MG63 (cell line): ENCODE data around the gene COL21A1. TPM values are rescaled to one million over a fixed set of nuclear protein-coding genes. Genes with fewer than 3 reads are reported as not detected.

Source experiments
- DNase-seq: peaks from one replicate; pipeline ENCODE4 v3.0.0-alpha.2; 2020
- H3K27me3 ChIP-seq: fragments of 250-450 bp; sonication (Bioruptor Pico); 2 replicates; pipeline ENCODE4 v1.5.1; 2020; ENCODE audit warnings: mild to moderate bottlenecking, moderate library complexity
- H3K36me3 ChIP-seq: fragments of 250-450 bp; sonication (Bioruptor Pico); 2 replicates; pipeline ENCODE4 v1.5.1; 2020; ENCODE audit warnings: mild to moderate bottlenecking, moderate library complexity
- H3K4me3 ChIP-seq: fragments of 250-450 bp; sonication (Bioruptor Pico); 2 replicates; pipeline ENCODE4 v1.5.1; 2020; ENCODE audit warnings: mild to moderate bottlenecking, moderate library complexity
- H3K9me3 ChIP-seq: fragments of 250-450 bp; sonication (Bioruptor Pico); 2 replicates; pipeline ENCODE4 v1.5.1; 2020; ENCODE audit warnings: mild to moderate bottlenecking, moderate library complexity
- total RNA-seq: library from RNA; depleted of rRNA; stranded (reverse); fragments of >200 nt; shearing (Covaris generic); gene quantifications from 2 replicates; pipeline ENCODE4 v1.2.3, GENCODE V29; 2014; ENCODE audit warnings: low replicate concordance

Gene COL21A1
- total RNA-seq, 1 experiment from 2014 or later = not detected

GRCh38 chr6:56104591-56104990 is 142.8 kb downstream of the COL21A1 start:
- Histone ChIP-seq H3K27me3 (no peaks in the 10 kb centered on the region), H3K9me3 (no peaks in the 10 kb centered on the region; the same call in 1 of the 2 replicates), H3K36me3 (no peaks in the 10 kb centered on the region), H3K4me3 (no peak overlapping the region)
- no peak for DNase-seq

- no peak for DNase-seq
- Histone ChIP-seq H3K4me3 (no peak overlapping the region), H3K36me3 (no peaks in the 10 kb centered on the region), H3K9me3 (no peaks in the 10 kb centered on the region; the same call in 1 of the 2 replicates), H3K27me3 (no peaks in the 10 kb centered on the region)
Measured at GRCh38 chr6:56102216-56102615, 145.2 kb downstream of the COL21A1 start.

- H3K9me3 ChIP-seq = no peaks in the 10 kb centered on the region; the same call in 1 of the 2 replicates
- no peaks in the 10 kb centered on the region for H3K36me3 ChIP-seq
- H3K4me3 ChIP-seq = no peak overlapping the region
- no peaks in the 10 kb centered on the region for H3K27me3 ChIP-seq
- DNase-seq = peak; percentile 48
Measured at GRCh38 chr6:56101141-56101553, 146.2 kb downstream of the COL21A1 start.

- H3K36me3 ChIP-seq = no peaks in the 10 kb centered on the region
- H3K9me3 ChIP-seq = no peaks in the 10 kb centered on the region
- no peak for DNase-seq
- H3K4me3 ChIP-seq = no peak overlapping the region
- H3K27me3 ChIP-seq = no peaks in the 10 kb centered on the region
Measured at GRCh38 chr6:56096946-56097621, 150.3 kb downstream of the COL21A1 start.

- no peak for DNase-seq
Measured at GRCh38 chr6:56096541-56096940, 150.8 kb downstream of the COL21A1 start.

GRCh38 chr6:56093776-56094175 is 153.6 kb downstream of the COL21A1 start:
- H3K27me3 ChIP-seq = no peaks in the 10 kb centered on the region
- no peaks in the 10 kb centered on the region for H3K36me3 ChIP-seq
- no peak for DNase-seq
- no peak overlapping the region for H3K4me3 ChIP-seq
- no peaks in the 10 kb centered on the region for H3K9me3 ChIP-seq

More at GRCh38 chr6:56096541-56096940, 150.8 kb downstream of the COL21A1 start:
- Histone ChIP-seq H3K27me3 (no peaks in the 10 kb centered on the region), H3K4me3 (no peak overlapping the region), H3K9me3 (no peaks in the 10 kb centered on the region), H3K36me3 (no peaks in the 10 kb centered on the region)

GRCh38 chr6:56091159-56091869 is 156.1 kb downstream of the COL21A1 start:
- no peaks in the 10 kb centered on the region for H3K9me3 ChIP-seq
- no peaks in the 10 kb centered on the region for H3K27me3 ChIP-seq
- no peaks in the 10 kb centered on the region for H3K36me3 ChIP-seq
- no peak for DNase-seq
- H3K4me3 ChIP-seq = no peak overlapping the region

GRCh38 chr6:56088641-56089040 is 158.7 kb downstream of the COL21A1 start:
- H3K27me3 ChIP-seq = no peaks in the 10 kb centered on the region
- H3K36me3 ChIP-seq = no peaks in the 10 kb centered on the region
- no peaks in the 10 kb centered on the region for H3K9me3 ChIP-seq
- no peak overlapping the region for H3K4me3 ChIP-seq
- DNase-seq = no peak

GRCh38 chr6:56087421-56087820 is 160.0 kb downstream of the COL21A1 start:
- Histone ChIP-seq H3K9me3 (no peaks in the 10 kb centered on the region), H3K27me3 (no peaks in the 10 kb centered on the region), H3K4me3 (no peak overlapping the region), H3K36me3 (no peaks in the 10 kb centered on the region)
- DNase-seq = no peak

- H3K27me3 ChIP-seq = no peaks in the 10 kb centered on the region
- no peak for DNase-seq
- peaks cover 3% of the 10 kb centered on the region; the same call in 1 of the 2 replicates for H3K9me3 ChIP-seq
Measured at GRCh38 chr6:56079751-56080540, 167.4 kb downstream of the COL21A1 start.

GRCh38 chr6:56076033-56076432 is 171.3 kb downstream of the COL21A1 start:
- no peaks in the 10 kb centered on the region for H3K27me3 ChIP-seq
- no peak for DNase-seq
- H3K36me3 ChIP-seq = no peaks in the 10 kb centered on the region

More at GRCh38 chr6:56079751-56080540, 167.4 kb downstream of the COL21A1 start:
- Histone ChIP-seq H3K36me3 (no peaks in the 10 kb centered on the region), H3K4me3 (no peak overlapping the region)

GRCh38 chr6:56073761-56074160 is 173.6 kb downstream of the COL21A1 start:
- no peaks in the 10 kb centered on the region for H3K36me3 ChIP-seq
- no peak overlapping the region for H3K4me3 ChIP-seq
- no peaks in the 10 kb centered on the region for H3K27me3 ChIP-seq
- H3K9me3 ChIP-seq = peaks cover 3% of the 10 kb centered on the region; the same call in 1 of the 2 replicates
- no peak for DNase-seq

More at GRCh38 chr6:56076033-56076432, 171.3 kb downstream of the COL21A1 start:
- Histone ChIP-seq H3K9me3 (peaks cover 3% of the 10 kb centered on the region; the same call in 1 of the 2 replicates), H3K4me3 (no peak overlapping the region)

GRCh38 chr6:56073315-56073714 is 174.1 kb downstream of the COL21A1 start:
- Histone ChIP-seq H3K36me3 (no peaks in the 10 kb centered on the region), H3K9me3 (peaks cover 3% of the 10 kb centered on the region; the same call in 1 of the 2 replicates), H3K4me3 (no peak overlapping the region), H3K27me3 (no peaks in the 10 kb centered on the region)
- no peak for DNase-seq

- no peak for DNase-seq
- peaks cover 3% of the 10 kb centered on the region; the same call in 1 of the 2 replicates for H3K9me3 ChIP-seq
- no peaks in the 10 kb centered on the region for H3K36me3 ChIP-seq
Measured at GRCh38 chr6:56072856-56073255, 174.5 kb downstream of the COL21A1 start.

GRCh38 chr6:56065408-56065807 is 182.0 kb downstream of the COL21A1 start:
- no peaks in the 10 kb centered on the region for H3K36me3 ChIP-seq
- H3K4me3 ChIP-seq = no peak overlapping the region
- no peaks in the 10 kb centered on the region for H3K9me3 ChIP-seq
- no peaks in the 10 kb centered on the region for H3K27me3 ChIP-seq
- DNase-seq = no peak

More at GRCh38 chr6:56072856-56073255, 174.5 kb downstream of the COL21A1 start:
- Histone ChIP-seq H3K4me3 (no peak overlapping the region), H3K27me3 (no peaks in the 10 kb centered on the region)

GRCh38 chr6:56062836-56063235 is 184.5 kb downstream of the COL21A1 start:
- Histone ChIP-seq H3K27me3 (no peaks in the 10 kb centered on the region), H3K36me3 (no peaks in the 10 kb centered on the region), H3K4me3 (no peak overlapping the region), H3K9me3 (no peaks in the 10 kb centered on the region)
- no peak for DNase-seq

GRCh38 chr6:56058636-56059035 is 188.7 kb downstream of the COL21A1 start:
- Histone ChIP-seq H3K36me3 (no peaks in the 10 kb centered on the region), H3K4me3 (no peak overlapping the region), H3K27me3 (no peaks in the 10 kb centered on the region), H3K9me3 (no peaks in the 10 kb centered on the region)
- DNase-seq = no peak
